ENCODE data around the gene RTL10.

The RTL10 gene

GRCh38 chr22:19891317-19892256 lies 36.9 kb upstream of the RTL10 start:
- H3K4me3 ChIP-seq (ENCODE audit: low read depth in 1 of 2, low read length in 2 of 2) = peak overlapping the region in 1 of 2 experiments; percentile 41; a peak in 2 of 4 replicates
- peaks cover 91% of the 10 kb centered on the region for H3K4me1 ChIP-seq (ENCODE audit: insufficient read depth, low read length)
- peak overlapping the region; percentile 65 for H3K9ac ChIP-seq (ENCODE audit: low read depth, low read length)
- DNase-seq (peak; percentile 95), ATAC-seq (ENCODE audit: insufficient read depth, low read depth) (peak; percentile 76)
- peaks cover 4% of the 10 kb centered on the region; the same call in 1 of the 2 replicates for H3K36me3 ChIP-seq (ENCODE audit: insufficient read depth, low read length)
- TF ChIP-seq EZH2 (IDR thresholded peaks at IDR 0.05; ENCODE audit: borderline replicate concordance, low read depth, low read length, severe bottlenecking) (no peak), CTCF (IDR thresholded peaks at IDR 0.05; ENCODE audit: borderline replicate concordance, extremely low read depth, low read length, poor library complexity, severe bottlenecking) (peak; percentile 68)
- H2AFZ ChIP-seq (ENCODE audit: low read depth, low read length) = peak overlapping the region; percentile 67
- H3K27ac ChIP-seq (ENCODE audit: low read length) = peak overlapping the region; percentile 100
- peaks cover 6% of the 10 kb centered on the region; the same call in 1 of the 2 replicates for H3K79me2 ChIP-seq (ENCODE audit: insufficient read depth, low read length)
- no peaks in the 10 kb centered on the region for H3K9me3 ChIP-seq (ENCODE audit: insufficient read depth, low read length, severe bottlenecking)
- no peaks in the 10 kb centered on the region for H3K27me3 ChIP-seq (ENCODE audit: insufficient read depth, low read length, poor library complexity)
- H3K4me2 ChIP-seq (ENCODE audit: insufficient read depth, low read length) = peak overlapping the region; percentile 58
- no peaks in the 10 kb centered on the region for H4K20me1 ChIP-seq (ENCODE audit: insufficient read depth, low read length)

GRCh38 chr22:19890502-19891316 lies 36.0 kb upstream of the RTL10 start:
- Histone ChIP-seq H3K27ac (ENCODE audit: low read length) (peak overlapping the region; percentile 100), H3K9me3 (ENCODE audit: insufficient read depth, low read length, severe bottlenecking) (no peaks in the 10 kb centered on the region), H3K4me2 (ENCODE audit: insufficient read depth, low read length) (peak overlapping the region; percentile 58), H2AFZ (ENCODE audit: low read depth, low read length) (peak overlapping the region; percentile 19), H3K27me3 (ENCODE audit: insufficient read depth, low read length, poor library complexity) (no peaks in the 10 kb centered on the region), H3K4me1 (ENCODE audit: insufficient read depth, low read length) (peaks cover 92% of the 10 kb centered on the region), H3K79me2 (ENCODE audit: insufficient read depth, low read length) (peaks cover 6% of the 10 kb centered on the region; the same call in 1 of the 2 replicates), H3K36me3 (ENCODE audit: insufficient read depth, low read length) (peaks cover 4% of the 10 kb centered on the region; the same call in 1 of the 2 replicates), H3K4me3 (ENCODE audit: low read depth in 1 of 2, low read length in 2 of 2) (peak overlapping the region in 1 of 2 experiments; percentile 30; a peak in 1 of 4 replicates), H3K9ac (ENCODE audit: low read depth, low read length) (peak overlapping the region; percentile 65), H4K20me1 (ENCODE audit: insufficient read depth, low read length) (no peaks in the 10 kb centered on the region)
- ATAC-seq (ENCODE audit: insufficient read depth, low read depth) (peak; percentile 23), DNase-seq (peak; percentile 74)
- TF ChIP-seq CTCF (IDR thresholded peaks at IDR 0.05; ENCODE audit: borderline replicate concordance, extremely low read depth, low read length, poor library complexity, severe bottlenecking) (peak; percentile 38), EZH2 (IDR thresholded peaks at IDR 0.05; ENCODE audit: borderline replicate concordance, low read depth, low read length, severe bottlenecking) (no peak)

GRCh38 chr22:19889951-19890350 lies 35.3 kb upstream of the RTL10 start:
- Histone ChIP-seq H4K20me1 (ENCODE audit: insufficient read depth, low read length) (no peaks in the 10 kb centered on the region), H3K9ac (ENCODE audit: low read depth, low read length) (peak overlapping the region; percentile 65), H3K36me3 (ENCODE audit: insufficient read depth, low read length) (peaks cover 4% of the 10 kb centered on the region; the same call in 1 of the 2 replicates), H3K4me3 (ENCODE audit: low read depth in 1 of 2, low read length in 2 of 2) (no peak overlapping the region; a peak in 1 of 4 replicates), H3K79me2 (ENCODE audit: insufficient read depth, low read length) (0 out of 2 replicates have a peak, but pooled peaks cover 2% of the 10 kb centered on the region), H3K4me1 (ENCODE audit: insufficient read depth, low read length) (peaks cover 85% of the 10 kb centered on the region), H3K27ac (ENCODE audit: low read length) (peak overlapping the region; percentile 100), H3K27me3 (ENCODE audit: insufficient read depth, low read length, poor library complexity) (no peaks in the 10 kb centered on the region), H3K9me3 (ENCODE audit: insufficient read depth, low read length, severe bottlenecking) (no peaks in the 10 kb centered on the region), H3K4me2 (ENCODE audit: insufficient read depth, low read length) (peak overlapping the region; percentile 58), H2AFZ (ENCODE audit: low read depth, low read length) (no peak overlapping the region)
- ATAC-seq (ENCODE audit: insufficient read depth, low read depth) (no peak), DNase-seq (no peak)
- no peak for TF ChIP-seq EZH2 (IDR thresholded peaks at IDR 0.05; ENCODE audit: borderline replicate concordance, low read depth, low read length, severe bottlenecking)
- peak; percentile 29 for TF ChIP-seq CTCF (IDR thresholded peaks at IDR 0.05; ENCODE audit: borderline replicate concordance, extremely low read depth, low read length, poor library complexity, severe bottlenecking)
